Measurements from ENCODE around the gene FAM153A.
"Not testable (repeated sequence)": the region's sequence is repeated elsewhere in the genome, so short reads cannot be mapped to it uniquely, and the experiment has no call there.

The FAM153A gene

DNA sequence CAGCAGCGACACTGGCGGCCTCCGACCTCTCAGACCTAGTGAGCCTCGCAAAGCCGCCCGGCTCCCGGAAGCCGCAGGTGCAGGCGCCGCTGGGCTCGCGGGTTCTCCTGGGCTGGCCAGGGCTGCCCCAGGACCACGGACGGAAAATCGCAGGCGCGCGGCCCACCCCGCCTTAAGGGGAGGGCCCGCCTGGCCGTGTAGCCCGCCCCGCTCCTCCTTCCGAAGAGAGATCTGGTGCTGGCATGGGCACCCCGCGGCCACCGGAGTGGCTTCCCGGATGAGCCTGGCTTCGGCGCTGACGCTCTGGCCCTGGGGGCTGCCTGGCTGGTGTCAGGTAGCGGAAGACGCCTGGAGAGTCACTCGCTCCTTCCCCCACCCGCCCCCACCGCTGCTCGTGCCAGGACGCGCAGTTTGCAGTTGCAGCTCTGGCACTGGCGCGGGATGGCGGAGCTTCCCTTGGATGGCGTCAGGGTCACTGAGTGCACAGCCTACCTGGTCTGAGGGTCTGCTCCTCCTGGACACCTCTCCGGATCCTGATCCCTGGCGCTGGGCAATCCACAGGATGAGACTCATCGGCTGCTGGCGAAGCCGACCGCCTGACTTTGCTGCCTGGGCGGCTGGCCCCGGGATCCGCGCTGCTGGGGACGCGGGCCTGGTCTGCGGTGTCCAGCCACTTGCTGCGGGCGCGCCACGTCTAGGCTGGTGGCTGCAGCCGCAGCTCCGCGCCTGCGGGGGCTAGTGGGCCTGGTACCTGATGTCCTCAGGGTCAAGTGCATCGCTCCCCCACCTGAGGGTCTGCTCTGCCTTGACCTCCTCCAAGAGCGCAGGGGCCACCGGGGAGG lies at the start of gene FAM153A:
TSS of gene FAM153A (minus strand) at position 108 of the 842 bp plus-strand sequence.
- DNase-seq (ENCODE audit: low spot score) = not testable (repeated sequence)

DNA sequence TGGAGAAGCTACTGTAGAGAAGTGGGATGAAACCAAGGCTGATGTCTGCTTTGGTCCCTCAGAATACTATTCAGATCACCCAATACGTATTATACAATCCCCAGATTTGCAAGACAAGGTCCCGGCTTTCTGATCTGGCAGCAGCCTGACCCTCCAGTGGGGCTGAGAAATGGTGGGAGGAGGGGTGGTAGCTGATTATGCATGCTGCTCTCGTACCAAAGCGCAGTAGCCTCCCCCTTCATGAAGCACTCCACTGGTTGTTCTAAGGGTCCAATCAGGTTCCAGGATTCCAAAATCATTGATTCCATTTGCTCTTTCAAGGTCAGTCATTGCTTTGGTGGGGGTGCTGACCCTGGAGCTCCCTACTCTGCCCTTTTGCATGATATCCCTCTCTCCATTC lies 49.6 kb upstream of the FAM153A start:
- DNase-seq (ENCODE audit: low spot score) = not testable (repeated sequence)

DNA sequence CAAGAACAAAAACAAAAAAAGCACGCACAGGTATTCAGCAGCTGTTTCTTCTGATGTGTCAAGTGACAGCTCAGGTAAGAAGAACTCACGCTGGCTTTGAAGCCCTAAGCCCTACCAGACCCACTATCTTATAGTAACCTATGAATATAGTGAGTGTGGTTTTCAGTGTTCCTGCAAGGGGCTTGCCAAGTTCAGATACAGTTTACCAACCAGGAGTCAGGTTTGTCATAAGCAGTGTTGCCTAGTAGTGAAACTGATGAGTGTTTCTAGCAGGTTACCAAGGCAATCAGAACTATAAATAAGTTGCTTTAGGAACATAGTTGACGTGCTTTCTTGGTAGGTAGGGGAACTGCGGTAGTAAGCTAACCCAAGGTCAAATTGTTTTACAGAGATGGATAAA lies 43.4 kb upstream of the FAM153A start:
- DNase-seq (ENCODE audit: low spot score) = not testable (repeated sequence)

DNA sequence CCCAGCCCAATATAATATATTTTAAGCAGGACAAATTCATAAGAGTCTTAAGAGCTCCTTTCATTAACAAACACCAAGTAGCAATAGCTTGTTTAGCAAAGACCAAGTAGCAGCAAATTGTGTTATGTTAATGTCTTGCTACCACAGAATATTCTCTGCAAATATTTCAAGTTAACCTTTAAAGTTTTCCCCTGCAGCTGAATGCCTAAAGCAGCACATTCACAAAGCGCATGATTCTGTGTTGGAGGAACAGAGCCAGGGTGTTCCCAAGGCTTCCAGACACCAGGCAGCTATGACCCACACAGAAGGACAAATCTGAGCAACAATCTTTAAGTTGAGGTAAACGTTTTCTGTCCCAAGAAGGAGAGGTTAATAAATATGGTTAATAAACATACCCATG lies 42.1 kb upstream of the FAM153A start:
- not testable (repeated sequence) for DNase-seq (ENCODE audit: low spot score)

DNA sequence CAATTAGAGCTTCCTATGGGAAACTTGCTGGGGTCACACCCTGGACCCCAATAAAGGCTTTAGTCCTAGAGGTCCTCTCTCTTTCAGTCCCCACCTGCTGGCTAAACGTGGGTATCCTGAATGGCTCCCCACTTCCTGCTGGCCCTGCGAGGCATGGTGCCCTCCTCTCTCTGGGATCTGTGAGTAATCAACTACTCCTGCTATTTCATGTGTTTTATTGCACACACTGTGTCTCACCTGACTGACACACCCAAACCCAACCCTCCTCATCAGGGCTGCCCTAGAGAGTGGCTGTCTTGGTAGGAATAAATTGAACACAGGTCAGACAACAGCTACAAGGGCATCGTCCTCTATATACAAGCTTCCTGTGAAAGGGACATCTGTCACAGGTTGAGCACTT lies 39.8 kb upstream of the FAM153A start:
- DNase-seq (ENCODE audit: low spot score) = not testable (repeated sequence)

DNA sequence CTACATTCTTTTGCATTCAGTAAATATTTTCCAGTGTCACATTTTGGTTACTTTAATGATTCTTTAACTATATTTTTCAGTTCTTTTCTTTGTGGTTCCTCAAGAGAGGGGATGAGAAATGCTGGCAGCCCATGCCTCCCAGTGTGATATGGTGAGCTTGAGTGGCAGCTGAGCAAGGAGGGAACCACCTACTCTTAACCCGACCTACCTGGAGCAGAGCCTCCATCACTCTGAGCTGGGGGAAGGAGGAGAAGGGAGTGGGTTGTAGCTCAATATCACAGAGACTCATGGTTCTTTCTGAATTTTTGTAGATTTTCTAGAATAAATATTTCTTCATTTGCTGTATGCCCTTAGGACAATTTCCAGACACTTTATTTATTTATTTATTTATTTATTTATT lies 37.0 kb upstream of the FAM153A start:
- not testable (repeated sequence) for DNase-seq (ENCODE audit: low spot score)

DNA sequence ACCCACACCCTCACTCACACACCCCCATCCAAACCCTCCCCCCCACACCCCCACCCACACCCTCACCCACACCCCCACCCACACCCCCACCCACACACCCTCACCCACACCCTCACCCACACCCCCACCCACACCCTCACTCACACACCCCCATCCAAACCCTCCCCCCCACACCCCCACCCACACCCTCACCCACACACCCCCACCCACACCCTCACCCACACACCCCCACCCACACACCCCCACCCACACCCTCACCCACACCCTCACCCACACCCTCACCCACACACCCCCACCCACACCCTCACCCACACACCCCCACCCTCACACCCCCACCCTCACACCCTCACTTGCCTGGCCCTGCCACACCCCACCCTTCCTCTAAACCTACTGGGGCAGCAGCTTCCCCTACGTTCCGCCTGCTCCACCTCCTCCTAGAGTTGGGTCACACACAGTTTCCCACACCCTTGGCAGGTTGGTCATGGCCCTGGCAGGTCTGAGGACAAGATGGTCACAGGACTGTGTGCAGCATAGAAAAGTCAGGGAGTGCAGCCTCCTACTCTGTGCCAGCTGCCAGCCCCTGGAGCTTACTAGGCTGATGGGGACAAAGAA lies 30.2 kb upstream of the FAM153A start:
- DNase-seq (ENCODE audit: low spot score) = peak; percentile 19

DNA sequence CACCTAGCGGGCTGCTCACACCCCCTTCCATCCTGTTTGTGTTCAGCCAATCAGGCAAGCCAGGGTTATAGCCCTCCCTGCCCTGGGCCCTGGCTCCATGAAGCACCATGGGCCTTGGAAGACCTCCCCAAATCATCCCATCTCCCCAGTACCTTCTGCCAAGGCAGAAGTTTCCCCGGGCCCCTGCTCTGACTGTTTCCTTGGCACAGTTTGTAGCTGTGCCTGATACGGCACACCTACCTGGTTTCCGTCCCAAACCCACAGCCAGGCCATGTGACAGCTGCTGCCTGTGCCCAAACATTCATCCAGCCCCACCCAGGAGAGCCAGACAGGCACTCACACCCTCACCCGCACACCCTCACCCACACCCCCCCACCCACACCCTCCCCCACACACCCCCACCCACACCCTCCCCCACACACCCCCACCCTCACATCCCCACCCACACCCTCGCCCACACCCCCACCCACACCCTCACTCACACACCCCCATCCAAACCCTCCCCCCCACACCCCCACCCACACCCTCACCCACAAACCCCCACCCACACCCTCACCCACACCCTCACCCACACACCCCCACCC lies 29.6 kb upstream of the FAM153A start:
- peak; percentile 35 for DNase-seq (ENCODE audit: low spot score)

DNA sequence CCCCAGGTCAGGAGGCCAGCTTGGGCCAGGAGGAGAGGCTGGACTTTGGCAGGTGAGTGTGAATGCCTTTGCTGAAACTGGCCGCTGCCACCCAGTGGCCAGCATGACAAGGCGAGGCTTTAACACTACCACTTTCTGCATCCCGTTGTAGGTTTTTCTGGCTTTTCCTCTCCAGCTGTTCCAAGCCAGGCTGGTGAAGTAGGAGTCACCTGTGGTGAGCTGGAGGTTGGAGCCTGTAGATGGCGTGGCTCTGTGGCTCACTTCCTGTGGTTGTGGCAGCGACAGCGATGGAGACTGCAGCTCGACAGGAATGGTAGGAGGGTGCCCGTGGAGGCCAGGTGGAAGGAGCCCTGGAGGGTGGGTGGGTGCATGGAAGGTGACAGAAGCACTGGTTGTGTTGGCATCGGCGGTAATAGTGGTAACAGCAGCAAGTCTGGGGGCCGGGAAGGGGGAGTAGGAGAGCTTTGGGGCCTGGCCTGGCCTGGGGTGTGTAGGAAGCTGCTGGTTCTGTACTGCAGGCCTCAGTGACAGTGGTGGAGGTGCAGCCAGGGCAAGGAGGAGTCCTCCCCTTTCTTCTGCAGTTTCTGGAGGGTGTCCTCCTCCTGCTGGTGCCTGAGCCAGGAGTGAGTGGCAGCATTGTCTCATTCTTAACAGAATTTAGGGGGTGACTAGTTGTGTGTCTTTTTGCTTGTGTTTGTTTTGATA lies 26.7 kb upstream of the FAM153A start:
- DNase-seq (ENCODE audit: low spot score) = not testable (repeated sequence)

DNA sequence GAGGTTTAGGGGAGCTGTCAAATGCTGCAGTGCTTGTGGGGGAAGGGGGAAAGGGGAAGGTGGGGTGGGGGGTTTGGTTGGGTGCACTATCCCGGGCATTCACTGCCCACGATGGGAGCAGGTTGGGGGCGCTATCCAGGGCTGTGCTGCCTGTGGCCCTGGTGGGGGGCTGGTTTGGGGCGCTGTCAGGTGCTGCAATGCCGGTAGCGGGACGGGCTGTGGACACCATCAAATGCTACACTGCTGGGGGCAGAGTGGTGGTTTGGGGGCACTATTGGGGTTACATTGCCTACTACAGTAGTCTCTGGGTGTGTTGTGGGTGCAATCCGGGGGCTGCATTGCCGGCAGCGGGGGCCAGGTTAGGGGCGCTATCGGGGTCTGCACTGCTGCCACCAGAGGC lies 25.7 kb upstream of the FAM153A start:
- DNase-seq (ENCODE audit: low spot score) = not testable (repeated sequence)

DNA sequence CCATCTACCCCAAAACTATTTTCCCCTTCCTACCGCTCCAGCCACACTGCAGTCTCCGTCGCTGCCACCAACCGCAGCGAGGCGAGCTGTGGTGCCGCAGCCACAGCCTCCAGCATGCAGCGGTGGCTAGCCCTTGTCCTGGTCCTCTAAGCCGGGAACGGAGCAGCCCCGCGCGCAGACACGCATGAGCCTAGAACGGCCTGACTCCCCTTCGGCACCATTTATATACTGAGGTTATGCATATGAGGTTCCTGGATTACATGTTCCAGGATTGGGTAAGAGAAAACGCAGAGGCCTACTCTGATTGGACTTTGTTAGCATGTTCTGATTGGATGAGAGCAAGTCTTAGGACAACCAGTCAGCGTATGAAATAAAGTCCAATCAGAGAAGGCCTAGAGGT lies 24.6 kb upstream of the FAM153A start:
- not testable (repeated sequence) for DNase-seq (ENCODE audit: low spot score)

DNA sequence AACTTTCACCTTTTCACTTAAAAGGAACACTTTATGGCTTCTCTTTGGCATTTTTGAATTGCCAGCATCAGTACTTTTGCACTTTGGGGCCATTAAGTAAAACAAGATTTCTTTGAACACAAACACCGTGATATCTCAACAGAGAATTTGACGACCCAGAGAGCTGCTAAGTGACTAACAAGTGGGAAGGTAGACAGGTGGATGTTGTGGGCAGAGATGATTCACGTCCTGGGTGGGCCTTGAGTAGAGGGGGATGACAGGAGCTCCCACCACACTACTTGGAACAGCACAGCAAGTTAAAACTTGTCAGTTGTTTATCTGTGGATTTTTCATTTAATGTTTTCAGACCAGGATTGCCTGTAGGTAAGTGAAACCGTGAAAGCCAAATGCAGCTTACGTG lies 18.7 kb upstream of the FAM153A start:
- DNase-seq (ENCODE audit: low spot score) = peak; percentile 4

DNA sequence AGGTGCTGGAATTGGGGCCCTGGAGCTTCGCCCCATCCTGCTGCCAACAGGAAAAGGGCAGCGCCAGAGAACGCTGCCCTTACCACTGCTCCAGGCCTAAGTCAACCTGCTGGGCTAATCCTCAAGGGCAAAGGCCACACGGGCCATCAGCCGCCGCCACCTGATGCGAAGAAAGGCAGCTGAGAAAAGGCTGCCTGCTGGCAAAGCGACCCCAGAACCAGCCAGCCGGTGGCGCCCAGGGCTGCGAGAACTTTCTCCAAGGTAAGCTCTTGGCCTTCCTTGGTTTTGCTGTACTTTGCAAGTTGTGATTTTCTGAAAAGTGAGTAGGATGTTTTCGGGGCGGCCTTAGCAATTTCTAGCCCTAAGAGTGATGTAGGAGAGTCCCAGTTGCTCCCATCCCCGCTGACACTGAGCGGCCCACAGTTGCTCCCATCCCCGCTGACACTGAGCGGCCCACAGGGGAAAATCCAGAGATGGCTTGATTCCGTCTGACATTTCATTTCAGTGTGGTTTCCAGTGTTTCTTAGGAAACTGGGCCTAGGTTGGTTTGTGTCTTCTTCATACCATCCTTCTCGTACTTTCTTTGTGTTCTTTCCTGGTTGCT lies 15.6 kb upstream of the FAM153A start:
- DNase-seq (ENCODE audit: low spot score) = not testable (repeated sequence)

DNA sequence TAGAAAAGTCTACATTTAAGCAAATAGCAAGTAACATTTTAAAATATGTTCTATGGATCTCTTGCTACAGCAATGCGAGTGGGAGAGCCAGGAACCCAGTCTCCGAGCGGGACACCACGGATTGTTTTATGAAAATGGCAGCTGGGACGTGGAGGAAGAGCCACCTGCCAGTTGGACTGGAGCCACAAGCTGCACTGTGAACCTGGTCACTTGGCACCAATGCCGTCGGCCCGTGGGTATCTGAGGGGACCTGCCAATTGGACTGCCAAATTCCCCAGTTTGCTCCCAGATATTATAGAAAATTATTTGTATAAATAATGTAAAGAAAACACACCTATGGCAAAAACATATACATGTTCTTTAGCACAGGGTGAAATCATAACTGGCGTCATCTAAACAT lies 10.6 kb upstream of the FAM153A start:
- not testable (repeated sequence) for DNase-seq (ENCODE audit: low spot score)

DNA sequence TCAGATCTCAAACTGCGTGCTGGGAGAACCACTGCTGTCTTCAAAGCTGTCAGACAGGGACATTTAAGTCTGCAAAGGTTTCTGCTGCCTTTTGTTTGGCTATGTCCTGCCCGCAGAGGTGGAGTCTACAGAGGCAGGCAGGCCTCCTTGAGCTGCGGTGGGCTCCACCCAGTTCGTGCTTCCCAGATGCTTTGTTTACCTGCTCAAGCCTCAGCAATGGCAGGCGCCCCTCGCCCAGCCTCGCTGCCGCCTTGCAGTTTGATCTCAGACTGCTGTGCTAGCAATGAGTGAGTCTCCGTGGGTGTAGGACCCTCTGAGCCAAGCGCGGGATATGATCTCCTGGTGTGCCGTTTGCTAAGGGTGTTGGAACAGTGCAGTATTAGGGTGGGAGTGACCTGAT lies 8.9 kb upstream of the FAM153A start:
- not testable (repeated sequence) for DNase-seq (ENCODE audit: low spot score)

DNA sequence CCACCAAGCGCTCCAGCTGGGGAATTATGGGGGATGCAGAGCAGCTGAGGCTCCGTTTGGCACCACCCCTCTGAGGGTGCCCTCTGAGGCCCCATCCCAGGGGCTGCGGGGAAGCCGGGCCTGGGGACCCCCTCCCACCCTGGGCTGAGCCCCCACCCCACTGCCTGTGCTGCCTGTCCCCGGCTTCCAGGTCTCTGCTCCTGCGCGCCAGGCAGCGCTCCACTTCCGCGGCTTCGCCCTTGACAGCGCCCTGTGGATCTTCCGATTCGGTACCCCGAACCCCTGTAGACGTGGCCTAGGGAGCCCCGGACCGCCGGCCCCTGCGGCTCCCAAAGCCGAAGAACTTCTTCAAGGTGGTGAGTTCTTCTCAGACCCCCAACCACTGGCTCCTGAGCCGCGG lies 530 bp downstream of the FAM153A start:
- DNase-seq (ENCODE audit: low spot score) = not testable (repeated sequence)

DNA sequence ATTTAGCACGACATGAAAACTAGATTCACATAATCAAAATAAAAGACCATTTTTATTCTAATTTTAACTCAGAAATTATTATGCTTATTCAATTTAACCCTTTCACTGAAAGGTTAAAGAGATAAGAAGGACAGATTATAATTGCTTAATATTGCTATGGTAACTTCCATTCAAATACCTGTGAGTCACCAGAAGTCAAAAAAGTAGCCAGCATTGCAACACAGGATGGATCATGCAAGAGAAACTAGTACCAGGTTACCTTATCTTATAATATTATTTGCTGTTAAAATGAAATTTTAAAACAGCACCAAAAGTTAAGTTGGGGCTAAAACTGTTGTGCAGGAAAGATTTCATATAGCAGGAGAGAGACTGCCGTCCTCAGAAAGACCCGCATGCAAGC lies 11.5 kb downstream of the FAM153A start:
- DNase-seq (ENCODE audit: low spot score) = not testable (repeated sequence)

DNA sequence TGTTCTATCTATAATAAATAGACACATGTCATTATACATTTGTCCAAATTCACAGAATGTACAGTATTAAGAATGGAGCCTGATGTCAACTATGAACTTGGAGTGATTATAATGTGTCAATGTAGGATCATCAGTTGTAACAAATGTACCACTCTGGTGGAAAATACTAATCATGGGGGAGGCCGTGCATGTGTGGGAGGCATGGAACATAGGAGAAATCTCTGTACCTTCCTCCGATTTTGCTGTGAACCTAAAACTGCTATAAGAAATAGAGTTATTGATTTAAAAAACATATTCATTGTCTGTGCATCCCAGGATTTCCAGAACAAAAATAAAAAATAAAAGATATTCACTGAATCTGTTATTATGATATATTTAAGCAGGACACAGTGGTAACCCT lies 12.1 kb downstream of the FAM153A start:
- not testable (repeated sequence) for DNase-seq (ENCODE audit: low spot score)

DNA sequence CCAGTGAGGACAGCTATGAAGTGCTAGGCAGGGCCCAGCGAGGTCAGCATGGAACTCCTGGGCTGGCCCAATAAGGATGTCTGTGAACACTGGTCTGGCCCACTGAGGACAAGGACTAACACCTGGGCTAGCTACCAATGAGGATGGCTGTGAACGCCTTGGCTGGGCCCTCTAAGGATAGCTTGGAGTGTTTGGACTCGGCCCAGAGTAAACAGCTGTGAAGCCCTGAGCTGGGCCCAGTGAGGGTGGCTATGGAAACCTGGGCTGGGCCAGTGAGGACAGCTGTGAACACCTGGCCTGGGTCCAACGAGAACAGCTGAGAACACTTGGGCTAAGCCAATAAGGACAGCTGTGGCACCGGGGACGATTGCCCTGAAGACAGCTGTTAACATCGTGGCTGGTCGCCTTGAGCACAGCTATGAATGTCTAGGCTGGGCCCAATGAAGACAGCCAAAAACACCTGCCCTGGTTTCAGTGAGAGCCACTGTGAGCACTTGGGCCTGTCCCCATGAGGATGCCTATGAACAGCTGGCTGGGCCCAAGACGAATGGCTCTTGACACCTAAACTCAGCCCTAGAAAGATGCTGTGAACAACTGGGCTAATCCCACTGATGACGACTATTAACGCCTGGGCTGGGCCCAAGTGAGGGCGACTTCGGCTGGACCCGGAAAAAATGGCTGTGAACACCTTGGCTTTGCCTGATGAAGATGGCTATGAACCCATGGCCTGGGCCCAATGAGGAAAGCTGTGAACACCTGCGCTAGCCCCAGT lies 18.8 kb downstream of the FAM153A start:
- not testable (repeated sequence) for DNase-seq (ENCODE audit: low spot score)

DNA sequence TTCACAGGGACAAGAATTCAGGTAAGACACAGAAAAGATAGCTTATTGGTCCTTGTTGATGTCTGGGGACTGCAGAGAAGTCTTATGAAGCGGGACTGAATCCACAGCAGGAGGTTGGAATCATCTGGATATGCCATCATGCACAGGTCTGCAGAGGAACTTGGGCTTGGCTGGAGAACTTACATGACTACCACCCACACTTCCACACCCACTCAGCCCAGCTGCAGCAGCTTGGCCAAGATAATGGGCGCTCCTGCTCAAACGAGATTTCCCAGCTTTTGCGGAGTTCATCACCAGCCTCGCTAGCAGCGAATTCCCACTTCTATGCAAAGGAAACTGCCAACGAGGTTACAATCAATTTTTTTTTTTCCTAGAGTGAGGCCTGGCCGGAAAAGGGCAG lies 21.7 kb downstream of the FAM153A start:
- not testable (repeated sequence) for DNase-seq (ENCODE audit: low spot score)

DNA sequence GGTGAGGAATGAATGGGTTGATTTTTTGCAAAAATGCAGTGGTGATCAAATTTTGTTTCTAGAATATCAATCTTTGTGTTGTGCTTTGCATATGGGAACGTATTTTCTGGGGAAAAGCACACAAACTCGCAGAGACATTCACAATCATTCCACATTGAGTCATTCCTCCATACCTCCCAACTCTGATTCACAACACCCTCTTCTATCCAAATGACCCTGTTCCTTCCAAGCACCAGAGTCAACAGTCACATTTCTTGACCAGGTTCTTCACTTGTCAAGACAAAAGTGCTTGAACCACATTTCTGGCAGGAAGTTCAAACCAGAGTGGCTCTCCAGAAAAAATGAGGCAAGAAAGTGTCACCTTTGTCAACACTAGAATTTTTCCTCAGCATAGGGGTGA lies 35.3 kb downstream of the FAM153A start:
- not testable (repeated sequence) for DNase-seq (ENCODE audit: low spot score)
